Omental fat pad (tissue), 4 donors: ENCODE results near the gene MRPL32. TPM values are rescaled to one million over a fixed set of nuclear protein-coding genes. Genes with fewer than 3 reads are reported as not detected.
"Not testable (repeated sequence)": the region's sequence is repeated elsewhere in the genome, so short reads cannot be mapped to it uniquely, and the experiment has no call there.

Experiments used
- ATAC-seq: fragments of 150-250 bp; one replicate; pipeline ENCODE4 v1.9.1; 2016; ENCODE audit warnings: mild to moderate bottlenecking, moderate library complexity; ENCODE audit not compliant: low FRiP score
- DNase-seq: peaks from one replicate; pipeline ENCODE4 v3.0.0-alpha.2; 2019; ENCODE audit warnings: low spot score
- total RNA-seq, 4 donors: library from RNA; depleted of rRNA; stranded (reverse); fragments of >200 nt; gene quantifications; one replicate each; pipeline ENCODE4 v1.1.0, GENCODE V29; 2016
- TF ChIP-seq, protein P1 (sequence below), 3 donors: fragments of 450-650 bp; IDR thresholded peaks; one replicate each; pipeline ENCODE4 v1.5.1; 2016 to 2017; ENCODE audit warnings: antibody characterized with exemption in 3 of 3, mild to moderate bottlenecking in 3 of 3, moderate library complexity in 2 of 3

The MRPL32 gene
- 100 to 1,000 TPM in 1 of 4 donors, 10 to 100 TPM in 3; 57.6 to 131 (median 73.4) TPM for total RNA-seq

DNA sequence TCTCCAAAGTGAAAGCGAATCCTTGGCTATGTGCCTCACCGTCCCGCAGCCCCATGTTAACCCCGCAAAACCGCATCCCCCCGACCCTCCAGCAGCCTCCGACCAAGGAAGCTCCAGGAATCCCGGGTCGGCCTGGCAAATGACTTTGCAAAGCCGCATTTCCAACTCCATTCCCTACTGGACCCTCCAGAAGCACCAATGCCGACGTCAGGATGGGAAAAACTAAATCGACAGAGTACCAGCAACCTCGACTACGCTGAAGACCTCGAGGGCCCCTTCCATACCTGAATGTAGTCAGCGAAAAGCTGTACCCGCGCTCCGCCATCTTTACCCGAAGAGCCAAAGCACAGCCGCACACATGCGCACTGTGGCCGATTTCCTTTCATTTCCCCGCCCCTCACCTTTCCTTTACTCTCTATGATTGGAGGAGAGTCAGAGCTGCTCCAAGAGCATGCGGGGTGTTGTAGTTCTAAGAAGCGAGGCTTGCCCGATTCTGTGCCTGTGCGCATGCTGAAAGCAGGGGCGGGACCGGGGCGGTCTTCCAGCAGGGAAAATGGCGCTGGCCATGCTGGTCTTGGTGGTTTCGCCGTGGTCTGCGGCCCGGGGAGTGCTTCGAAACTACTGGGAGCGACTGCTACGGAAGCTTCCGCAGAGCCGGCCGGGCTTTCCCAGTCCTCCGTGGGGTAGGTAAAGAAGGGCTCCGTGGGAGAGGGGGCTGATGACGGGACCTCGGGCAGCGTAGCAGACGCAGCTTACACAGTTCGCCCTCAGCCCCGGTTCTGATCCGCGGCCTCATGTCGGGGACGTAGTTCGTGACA, at the start of gene MRPL32, which contains the start of gene PSMA2:
MRPL32 (plus strand) TSS at position 543 of the 818 bp plus-strand sequence; CDS start at position 554, 11 bp downstream.
PSMA2 (minus strand) TSS at position 341 of the 818 bp plus-strand sequence; CDS start at position 325, 16 bp downstream.
- TF ChIP-seq, protein P1, sequence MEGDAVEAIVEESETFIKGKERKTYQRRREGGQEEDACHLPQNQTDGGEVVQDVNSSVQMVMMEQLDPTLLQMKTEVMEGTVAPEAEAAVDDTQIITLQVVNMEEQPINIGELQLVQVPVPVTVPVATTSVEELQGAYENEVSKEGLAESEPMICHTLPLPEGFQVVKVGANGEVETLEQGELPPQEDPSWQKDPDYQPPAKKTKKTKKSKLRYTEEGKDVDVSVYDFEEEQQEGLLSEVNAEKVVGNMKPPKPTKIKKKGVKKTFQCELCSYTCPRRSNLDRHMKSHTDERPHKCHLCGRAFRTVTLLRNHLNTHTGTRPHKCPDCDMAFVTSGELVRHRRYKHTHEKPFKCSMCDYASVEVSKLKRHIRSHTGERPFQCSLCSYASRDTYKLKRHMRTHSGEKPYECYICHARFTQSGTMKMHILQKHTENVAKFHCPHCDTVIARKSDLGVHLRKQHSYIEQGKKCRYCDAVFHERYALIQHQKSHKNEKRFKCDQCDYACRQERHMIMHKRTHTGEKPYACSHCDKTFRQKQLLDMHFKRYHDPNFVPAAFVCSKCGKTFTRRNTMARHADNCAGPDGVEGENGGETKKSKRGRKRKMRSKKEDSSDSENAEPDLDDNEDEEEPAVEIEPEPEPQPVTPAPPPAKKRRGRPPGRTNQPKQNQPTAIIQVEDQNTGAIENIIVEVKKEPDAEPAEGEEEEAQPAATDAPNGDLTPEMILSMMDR (IDR thresholded peaks at IDR 0.05): no peak
- ATAC-seq (peak; percentile 96), DNase-seq (peak; percentile 83)

DNA sequence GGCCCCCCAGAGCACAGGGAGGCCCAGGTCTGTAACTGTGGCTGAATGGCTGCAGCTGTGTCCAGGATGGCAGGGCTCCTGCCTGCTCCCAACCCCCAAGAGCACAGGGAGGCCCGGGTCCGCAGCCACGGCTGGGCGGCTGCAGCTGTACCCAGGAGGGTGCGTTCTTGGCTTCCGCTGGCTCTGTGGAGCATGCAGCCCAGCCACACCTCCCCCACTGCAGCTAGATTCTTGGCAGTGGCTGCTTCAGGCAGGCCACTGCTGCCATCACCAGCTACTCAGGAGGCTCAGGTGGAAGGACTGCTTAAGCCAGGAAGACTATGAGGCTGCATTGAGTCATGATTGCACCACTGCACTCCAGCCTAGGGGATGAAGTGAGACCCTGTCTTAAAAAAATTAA, 48.2 kb upstream of the MRPL32 start:
- peak; percentile 32 for ATAC-seq
- DNase-seq: no peak
- TF ChIP-seq, protein P1 (IDR thresholded peaks at IDR 0.05): no peak

DNA sequence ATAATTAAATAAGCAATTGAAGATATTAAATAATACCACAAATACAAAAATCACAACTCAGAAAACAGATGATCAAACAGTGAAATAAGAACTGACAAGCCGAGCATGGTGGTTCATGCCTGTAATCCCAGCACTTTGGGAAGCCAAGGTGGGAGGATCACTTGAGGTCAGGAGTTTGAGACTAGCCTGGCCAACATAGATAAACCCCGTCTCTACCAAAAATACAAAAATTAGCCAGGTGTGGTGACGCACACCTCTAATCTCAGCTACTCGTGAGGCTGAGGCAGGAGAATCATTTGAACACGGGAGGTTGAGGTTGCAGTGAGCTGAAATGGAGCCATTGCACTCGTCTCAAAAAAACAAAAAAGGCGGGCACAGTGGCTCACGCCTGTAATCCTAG, 47.0 kb upstream of the MRPL32 start:
- DNase-seq, ATAC-seq: not testable (repeated sequence)

DNA sequence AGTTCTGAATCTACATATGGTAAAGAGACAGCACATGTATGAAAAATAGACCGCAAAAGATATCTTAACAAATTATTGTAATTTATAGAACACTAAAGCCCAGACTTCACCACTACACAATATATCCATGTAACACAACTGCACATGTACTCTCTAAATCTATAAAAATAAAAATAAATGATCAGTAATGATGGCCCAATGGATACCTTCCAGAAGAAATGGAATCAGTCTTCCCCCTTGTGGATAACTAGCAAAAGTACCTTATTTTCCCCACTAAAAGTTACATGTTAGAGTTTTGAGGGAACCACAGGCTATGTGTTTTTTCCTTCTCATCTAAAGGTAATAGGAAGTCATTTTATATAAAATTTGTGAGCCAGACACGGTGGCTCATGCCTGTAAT, 46.0 kb upstream of the MRPL32 start:
- TF ChIP-seq, protein P1 (IDR thresholded peaks at IDR 0.05): peak in 1 of 3 donors; percentile 32
- DNase-seq (no peak), ATAC-seq (no peak)

DNA sequence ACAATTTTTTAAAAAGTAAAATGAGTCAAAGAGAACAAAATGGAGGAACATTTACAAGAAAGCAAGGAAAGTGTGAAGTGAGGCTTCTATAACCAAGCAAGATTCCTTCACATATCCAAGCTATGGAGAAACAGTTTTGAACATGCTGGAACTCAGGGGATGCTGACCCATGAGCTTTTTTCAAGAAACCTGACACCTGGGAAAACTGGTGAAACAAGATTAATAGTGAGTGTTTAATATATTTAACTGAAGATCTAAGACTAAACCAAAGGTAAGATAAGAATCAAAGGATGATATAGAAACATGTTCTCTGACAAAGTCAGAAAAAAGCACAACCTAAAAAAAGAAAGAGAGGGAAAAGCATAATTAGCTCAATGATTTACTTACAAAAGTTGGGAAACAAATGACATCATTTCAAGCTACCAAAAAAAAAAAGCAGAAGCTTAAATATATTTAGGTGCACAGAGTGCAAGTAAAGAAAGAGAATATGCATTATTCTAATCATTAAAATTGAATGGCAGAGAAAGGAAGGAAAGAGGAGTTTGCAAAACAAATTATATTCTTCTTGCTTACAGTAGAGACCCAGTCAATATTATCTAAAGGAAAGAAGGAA, 45.2 kb upstream of the MRPL32 start:
- no peak for DNase-seq
- TF ChIP-seq, protein P1 (IDR thresholded peaks at IDR 0.05): no peak
- no peak for ATAC-seq

DNA sequence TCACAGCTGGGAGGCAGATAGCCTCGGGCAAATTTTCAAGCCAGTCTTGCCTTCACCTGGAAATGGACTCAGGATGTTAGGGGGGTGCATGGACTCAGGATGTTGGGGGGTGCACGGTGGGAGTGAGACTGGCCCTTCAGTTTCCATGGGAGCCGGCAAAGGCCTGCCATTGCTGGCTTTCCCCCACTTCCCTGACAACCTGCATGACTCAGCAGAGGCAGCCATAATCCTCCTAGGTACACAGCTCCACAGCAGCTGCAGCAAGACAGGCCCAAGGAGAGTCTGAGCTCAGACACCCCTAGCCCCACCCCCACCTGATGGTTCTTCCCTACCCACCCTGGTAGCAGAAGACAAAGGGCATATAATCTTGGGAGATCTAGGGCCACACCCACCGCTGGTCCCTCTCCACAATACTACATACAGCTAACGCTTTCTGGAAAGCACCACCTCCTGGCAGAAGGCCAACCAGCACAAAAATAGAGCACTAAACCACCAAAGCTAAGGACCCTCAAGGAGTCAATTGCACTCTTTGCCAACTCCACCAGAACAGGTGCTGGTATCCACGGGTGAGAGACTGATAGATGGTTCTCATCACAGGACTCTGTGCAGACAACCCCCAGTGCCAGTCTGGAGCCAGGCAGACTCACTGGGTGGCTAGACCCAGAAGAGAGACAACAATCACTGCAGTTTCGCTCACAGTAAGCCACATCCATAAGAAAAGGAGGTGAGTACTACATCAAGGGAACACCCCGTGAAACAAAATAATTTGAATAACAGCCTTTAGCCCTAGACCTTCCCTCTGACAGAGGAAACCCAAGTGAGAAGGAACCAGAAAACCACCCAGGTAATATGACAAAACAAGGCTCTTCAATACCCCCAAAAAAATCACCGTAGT, 38.6 kb upstream of the MRPL32 start:
- TF ChIP-seq, protein P1 (IDR thresholded peaks at IDR 0.05): no peak
- DNase-seq: no peak
- no peak for ATAC-seq

DNA sequence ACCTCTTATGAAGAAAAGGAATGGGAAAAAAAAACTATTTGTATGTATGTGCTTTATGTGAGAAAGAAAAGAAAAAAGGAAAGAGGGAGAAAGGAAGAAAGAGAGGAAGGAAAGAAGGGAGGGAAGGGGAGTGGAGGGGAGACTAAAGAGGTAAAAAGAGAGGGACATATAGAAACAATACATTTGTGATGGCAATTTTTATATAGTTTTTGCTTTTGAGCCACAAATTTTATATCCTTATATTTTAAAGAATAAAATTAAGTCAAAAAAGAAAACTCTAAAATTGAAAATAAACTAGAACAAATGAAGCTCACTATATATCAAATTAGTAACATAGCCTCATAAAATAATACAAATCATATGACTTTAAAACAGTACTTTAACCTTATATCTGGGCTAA, 31.3 kb upstream of the MRPL32 start:
- DNase-seq (no peak), ATAC-seq (no peak)
- TF ChIP-seq, protein P1 (IDR thresholded peaks at IDR 0.05): no peak
